Skin epidermis (tissue), 12 donors: ENCODE data around the gene EFHD2.
"Not testable (repeated sequence)": the region's sequence is repeated elsewhere in the genome, so short reads cannot be mapped to it uniquely, and the experiment has no call there.

ENCODE experiments used
- H3K27ac ChIP-seq, 21 experiments: fragments of 200-600 bp; sonication (generic) in 11 of 21; one replicate each; pipeline ENCODE4 v1.5.0; 2020; ENCODE audit warnings: mild to moderate bottlenecking in 3 of 21, inconsistent platforms in 2 of 21, moderate library complexity in 2 of 21
- H3K4me3 ChIP-seq, 7 experiments: fragments of 200-600 bp; sonication (generic) in 2 of 7; one replicate each; pipeline ENCODE4 v1.5.0; 2020; ENCODE audit warnings: inconsistent platforms in 2 of 7, mild to moderate bottlenecking in 2 of 7, moderate library complexity in 1 of 7

EFHD2 gene

DNA sequence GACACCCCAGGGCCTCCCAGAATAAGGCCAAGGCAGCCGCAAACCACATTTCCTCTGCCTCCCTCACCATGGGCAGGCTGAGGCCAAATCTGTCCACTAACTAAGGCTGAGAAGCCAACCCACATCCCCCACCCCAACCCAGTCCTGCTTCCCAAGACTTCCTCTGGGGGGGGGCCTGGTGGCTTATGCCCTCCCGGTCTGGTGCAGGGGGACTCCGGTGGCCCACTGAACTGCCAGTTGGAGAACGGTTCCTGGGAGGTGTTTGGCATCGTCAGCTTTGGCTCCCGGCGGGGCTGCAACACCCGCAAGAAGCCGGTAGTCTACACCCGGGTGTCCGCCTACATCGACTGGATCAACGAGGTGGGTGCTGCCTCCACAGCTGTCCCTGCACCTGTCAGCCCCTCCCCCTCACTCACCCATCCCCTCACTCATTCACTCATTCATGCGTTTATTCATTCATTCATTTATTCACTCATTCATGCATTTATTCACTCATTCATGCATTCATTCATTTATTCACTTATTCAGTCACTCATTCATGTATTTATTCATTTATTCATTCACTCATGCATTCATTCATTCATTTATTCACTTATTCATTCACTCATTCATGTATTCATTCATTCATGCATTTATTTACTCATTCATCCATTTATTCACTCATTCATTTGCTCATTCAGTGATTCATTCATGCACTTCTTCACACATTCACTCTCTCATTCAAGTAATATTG, 35.9 kb downstream of the EFHD2 start:
- Histone ChIP-seq H3K27ac (no peak overlapping the region), H3K4me3 (no peak overlapping the region)

DNA sequence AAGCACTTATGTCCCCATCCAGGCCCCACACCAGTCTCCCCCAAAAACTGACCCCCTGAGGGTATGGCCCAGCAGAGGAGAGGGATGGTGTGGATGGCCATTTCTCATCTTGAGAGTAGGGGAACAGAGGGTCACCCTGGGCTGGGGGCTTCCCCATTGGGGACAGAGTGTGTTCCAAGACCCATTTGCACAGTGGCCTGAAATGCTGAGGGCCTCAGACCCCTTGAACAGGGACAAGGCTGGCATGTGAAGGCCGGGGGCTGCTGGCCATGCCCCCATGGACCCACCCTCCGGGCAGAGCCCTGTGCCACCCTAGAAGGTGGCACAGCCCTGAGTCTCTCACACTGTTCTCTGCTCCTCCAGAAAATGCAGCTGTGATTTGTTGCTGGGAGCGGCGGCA, 36.5 kb downstream of the EFHD2 start:
- Histone ChIP-seq H3K4me3 (no peak overlapping the region), H3K27ac (no peak overlapping the region)

DNA sequence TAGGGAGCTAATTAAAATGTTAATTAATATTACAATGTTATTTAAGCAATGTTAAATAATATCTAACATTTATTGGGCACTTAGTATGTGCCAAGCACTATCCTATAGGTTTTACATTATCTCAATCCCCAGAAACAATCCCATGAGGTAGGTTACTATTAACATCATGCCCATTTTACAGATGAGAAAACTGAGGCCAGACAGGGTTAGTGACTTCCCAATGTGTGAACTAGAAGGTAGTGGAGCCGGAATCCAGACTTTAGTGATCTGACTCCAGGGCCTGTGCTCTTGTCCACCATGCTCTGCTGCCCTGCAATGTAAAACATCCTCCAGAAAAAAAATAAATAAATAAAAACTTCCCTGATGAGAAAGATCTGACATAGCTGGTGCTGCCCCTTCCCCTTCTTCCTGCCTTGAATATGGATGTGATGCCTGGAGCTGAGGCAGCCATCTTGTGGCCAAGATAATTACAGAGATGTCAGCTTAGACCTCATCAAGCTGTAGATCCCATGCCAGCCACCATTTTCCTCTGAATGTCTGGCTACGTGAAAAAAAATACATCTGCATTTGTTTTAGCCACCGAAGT, 39.3 kb downstream of the EFHD2 start:
- H3K4me3 ChIP-seq = no peak overlapping the region
- H3K27ac ChIP-seq = no peak overlapping the region

DNA sequence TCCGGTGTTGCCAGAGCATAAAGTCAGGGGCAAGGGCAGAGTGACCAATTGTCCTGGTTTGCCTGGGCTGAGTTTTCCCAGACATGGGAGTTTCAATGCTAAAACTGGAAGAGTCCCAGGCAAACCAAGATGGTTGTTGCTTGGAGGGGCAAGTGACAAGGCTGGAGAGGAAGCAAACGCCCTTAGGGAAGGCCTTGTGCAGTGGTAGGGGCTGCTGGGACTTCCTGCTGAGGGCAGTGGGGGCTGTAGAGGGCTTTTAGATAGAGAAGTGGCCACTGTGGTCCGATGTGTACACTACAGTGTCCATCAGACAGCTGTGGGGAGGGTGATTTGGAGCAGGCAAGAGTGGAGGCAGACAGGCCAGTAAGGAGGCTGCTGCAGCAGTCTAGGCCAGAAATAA, 39.9 kb downstream of the EFHD2 start:
- Histone ChIP-seq H3K27ac (no peak overlapping the region), H3K4me3 (no peak overlapping the region)

DNA sequence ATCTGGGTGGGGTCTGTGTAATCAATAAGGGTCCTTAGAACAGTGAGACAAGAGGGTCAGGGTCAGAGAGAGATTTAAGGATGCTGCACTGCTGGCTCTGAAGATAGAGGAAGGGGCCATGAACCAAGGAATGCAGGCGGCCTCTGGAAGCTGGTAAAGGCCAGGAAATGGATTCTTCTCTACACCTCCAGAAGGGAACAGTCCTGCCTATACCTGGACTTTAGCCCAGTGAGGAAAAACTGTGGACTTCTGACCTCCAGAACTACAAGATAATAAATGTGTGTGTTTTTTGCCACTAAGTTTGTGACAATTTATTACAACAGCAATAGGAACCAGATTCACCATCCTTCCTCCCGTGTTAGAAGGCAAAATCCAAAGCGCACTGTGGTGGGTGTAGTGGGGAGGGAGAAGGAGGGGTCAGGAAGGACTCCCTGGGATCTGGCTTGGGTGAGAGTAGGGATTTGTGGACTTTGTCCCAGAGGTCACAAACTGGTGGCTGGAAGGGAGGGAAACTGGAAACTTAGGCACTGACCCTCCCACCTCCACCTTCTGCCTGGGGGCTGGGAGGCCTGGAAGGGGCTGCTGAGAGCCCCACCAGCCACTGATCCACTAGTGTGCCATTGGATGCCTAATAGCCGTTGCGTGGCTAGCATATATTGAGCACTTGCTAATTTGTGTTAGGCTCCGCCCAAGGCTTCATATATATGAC, 41.5 kb downstream of the EFHD2 start:
- H3K4me3 ChIP-seq = no peak overlapping the region
- H3K27ac ChIP-seq = no peak overlapping the region

DNA sequence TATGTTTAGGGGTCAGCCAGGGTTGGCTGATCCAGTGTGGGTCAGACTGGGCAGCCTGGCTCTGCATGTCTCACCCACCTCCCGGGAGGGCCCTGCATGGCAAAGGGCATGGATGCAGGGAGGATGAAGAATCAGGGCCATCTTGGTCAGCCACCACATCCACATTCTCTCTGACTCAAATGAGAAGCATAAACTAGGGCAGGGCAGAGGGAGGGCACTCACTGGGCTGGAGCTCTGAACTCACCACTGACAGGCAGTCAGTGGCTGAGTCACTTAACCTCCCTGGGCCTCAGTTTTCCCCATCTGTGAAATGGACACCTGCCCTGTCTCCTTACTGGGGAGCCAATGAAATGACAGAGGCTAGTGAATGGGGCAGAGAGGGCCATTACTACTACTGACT, 42.5 kb downstream of the EFHD2 start:
- Histone ChIP-seq H3K4me3 (no peak overlapping the region), H3K27ac (no peak overlapping the region)

DNA sequence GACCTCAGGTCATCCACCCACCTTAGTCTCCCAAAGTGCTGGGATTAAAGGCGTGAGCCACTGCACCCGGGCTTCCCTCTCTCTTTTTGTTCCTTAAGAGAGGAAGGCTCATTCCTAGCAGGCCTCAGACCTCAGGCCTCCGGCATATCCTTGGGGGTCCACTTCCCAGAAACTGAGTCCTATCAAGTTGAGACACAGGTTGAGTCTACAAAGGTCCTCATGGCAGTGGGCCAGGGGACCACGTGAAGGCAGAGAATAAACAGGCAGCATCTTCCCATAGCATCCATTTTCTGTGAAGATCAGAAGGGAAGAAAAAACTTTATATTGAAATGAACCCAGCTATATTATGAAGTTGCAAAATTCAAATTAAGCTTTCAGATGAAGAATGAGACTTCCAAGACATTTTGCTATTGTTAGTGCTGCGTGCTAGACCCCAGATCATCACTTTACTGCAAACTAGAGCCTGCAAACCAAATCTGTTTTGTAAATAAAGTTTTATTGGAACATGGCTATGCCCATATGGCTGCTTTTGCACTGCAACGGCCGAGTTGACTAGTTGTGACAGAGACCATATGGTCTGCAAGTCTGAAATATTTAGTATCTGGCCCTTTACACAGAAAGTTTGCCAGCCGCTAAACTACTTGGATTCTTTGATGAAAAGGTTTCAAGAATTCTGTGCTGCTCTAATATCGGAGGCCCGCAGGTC, 43.3 kb downstream of the EFHD2 start:
- H3K27ac ChIP-seq = no peak overlapping the region
- no peak overlapping the region for H3K4me3 ChIP-seq

DNA sequence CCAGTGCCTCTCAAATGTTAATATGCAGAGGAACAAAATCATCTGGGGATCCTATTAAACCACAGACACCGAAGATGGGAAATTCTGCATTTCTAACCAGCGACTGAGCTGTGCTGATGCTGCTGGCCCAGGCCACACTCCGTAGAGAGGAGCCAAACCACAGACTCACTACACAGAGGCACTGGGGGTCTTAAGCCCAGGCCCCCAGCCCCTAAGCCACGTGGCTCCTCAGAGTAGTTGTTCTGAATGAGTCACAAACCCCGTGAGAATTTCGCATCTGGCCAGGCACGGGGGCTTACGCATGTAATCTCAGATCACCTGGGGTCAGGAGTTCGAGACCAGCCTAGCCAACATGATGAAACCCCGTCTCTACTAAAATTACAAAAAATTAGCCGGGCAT, 44.0 kb downstream of the EFHD2 start:
- no peak overlapping the region for H3K27ac ChIP-seq
- no peak overlapping the region for H3K4me3 ChIP-seq

DNA sequence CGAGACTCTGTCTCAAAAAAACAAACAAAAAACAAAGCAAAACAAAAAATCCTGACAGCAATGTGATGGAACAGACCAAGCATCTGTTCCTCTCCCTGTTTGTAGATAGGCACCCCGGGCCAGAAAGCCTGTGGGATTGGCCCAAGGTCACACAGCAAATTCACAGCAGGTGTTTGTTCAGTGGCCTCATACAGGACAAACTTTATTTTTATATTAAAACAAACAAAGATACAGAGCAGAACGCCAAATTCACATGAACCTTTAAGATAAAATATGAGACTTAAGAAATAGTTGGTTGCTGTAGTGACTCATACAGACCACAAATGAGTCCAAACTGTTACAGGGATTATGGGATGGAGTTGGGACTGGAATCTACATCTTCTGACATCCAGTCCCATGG, 44.6 kb downstream of the EFHD2 start:
- no peak overlapping the region for H3K4me3 ChIP-seq
- no peak overlapping the region for H3K27ac ChIP-seq

DNA sequence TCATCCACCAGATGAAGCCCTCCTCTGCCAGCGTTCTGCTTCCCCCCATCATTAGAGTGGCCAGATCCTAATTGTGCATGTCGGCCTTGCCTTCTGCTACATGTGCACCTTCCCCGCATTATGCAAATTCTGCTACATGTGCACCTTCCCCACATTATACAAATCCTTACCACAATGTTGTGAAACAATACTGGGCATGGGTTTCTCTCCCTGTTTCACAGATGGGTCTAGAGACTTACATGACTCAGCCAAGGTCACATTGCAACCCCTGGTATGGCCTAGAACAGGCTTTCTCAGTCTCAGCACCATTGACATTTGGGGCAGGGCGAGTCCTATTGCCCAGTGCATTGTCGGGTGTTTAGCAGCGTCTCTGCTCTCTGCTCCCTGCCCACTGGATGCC, 45.8 kb downstream of the EFHD2 start:
- H3K27ac ChIP-seq = no peak overlapping the region

DNA sequence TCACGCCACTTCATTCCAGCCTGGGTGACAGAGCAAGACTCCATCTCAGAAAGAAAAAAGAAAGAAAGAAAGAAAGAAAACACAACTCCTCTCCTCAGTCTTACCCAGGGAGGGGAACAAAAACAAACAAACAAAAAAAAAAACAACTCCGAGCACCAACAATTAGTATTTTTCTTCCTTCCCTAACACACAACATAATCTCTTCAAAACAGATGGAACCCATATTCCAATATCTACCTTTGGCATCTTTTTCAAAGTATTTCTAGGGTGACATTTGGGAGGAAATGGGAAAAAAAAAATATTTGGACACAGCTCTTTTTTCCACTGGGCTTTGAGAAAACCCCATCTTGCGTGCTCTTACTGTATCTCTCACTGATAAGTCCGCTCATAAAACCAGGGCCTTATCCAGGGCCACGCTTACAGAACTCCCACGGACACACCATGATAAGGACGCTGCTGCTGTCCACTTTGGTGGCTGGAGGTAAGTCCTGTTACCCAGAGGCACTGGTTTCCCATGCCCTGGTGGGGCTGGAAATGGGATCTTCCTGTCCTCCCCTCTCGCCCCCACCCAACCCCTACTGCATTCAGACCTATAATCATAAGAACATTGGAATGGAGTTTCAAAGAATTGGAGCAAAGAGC, 46.7 kb downstream of the EFHD2 start, which contains the start of gene CELA2A:
CELA2A (plus strand) TSS at position 420 of the 642 bp plus-strand sequence; CDS start at position 442, 22 bp downstream.
- Histone ChIP-seq H3K4me3 (no peak within 1 kb of the TSS), H3K27ac (no peak within 1 kb of the TSS)

More for the DNA sequence above, 45.8 kb downstream of the EFHD2 start:
- H3K4me3 ChIP-seq = no peak overlapping the region

DNA sequence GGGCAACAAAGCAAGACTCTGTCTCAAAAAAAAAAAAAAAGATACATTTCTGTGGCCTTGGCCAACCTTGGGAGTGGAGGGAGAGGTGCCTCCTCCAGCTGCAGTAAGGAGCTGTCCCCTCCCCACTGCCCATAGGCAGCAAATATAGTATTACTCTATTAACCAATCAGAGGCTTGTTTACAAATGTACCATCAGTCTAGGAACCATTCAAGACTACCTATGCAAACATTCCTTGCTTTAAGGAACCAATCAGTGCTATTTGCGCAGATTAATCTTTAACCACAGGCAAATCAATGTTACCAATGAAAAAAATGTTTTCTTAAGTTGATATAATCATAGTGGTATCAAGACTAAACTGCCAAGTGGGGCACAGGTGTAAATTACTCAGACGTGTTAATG, 47.9 kb downstream of the EFHD2 start:
- no peak overlapping the region for H3K27ac ChIP-seq
- no peak overlapping the region for H3K4me3 ChIP-seq

DNA sequence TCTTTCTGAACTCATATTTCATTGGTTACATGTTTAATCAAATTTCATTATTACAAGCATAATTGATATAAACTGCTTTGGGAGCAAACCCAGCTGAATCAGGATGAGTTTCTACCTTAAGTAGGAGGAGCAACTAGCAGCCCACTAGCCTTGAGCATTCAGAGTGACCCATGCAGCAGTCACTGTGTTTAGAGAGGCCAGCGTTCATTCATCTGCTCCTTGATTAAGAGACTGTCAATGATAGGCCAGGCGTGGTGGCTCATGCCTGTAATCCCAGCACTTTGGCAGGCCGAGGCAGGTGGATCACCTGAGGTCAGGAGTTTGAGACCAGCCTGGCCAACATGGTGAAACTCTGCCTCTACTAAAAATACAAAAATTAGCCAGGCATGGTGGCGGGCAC, 48.7 kb downstream of the EFHD2 start:
- not testable (repeated sequence) for H3K27ac ChIP-seq, H3K4me3 ChIP-seq

DNA sequence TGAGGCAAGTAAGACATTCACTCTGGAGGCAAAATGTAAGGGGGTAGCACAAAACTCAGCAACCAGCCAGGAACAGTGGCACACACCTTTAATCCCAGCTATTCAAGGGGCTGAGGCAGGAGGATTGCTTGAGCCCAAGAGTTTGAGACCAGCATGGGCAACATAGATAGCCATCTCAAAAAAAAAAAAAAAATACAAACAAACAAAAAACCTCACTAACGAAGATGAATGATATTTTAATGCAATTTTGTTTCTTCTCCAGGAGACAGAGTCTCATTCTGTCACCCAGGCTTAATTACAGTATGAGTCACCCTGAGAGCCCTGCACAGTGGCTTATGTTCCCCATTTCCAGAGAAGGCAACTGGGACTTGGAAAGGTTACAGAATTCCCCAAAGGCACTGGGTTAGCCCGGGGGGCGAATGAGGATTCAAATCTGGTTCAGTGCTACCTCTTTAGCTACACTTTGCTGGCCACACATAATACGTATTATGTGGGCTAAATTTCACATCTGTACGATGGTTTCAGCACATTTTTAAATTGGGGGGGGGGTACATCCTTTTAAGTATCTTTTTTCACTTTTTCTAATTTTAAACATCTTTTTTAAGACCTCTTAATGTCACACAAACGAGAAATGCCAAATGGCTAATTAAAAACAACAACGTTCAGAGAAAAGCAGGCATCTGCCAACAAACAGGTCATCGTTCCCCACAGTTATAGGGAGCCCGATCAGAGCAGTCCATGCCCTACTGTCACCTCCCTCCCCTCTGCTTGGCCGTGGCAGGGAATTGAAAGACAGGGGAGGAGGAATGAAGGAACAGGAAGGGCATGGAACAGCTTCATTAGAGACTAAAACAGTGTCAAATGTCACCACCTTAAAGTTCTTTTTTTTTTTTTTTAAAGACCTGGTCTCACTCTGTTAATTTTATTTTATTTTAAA, 50.4 kb downstream of the EFHD2 start:
- no peak overlapping the region for H3K27ac ChIP-seq
- H3K4me3 ChIP-seq = no peak overlapping the region

DNA sequence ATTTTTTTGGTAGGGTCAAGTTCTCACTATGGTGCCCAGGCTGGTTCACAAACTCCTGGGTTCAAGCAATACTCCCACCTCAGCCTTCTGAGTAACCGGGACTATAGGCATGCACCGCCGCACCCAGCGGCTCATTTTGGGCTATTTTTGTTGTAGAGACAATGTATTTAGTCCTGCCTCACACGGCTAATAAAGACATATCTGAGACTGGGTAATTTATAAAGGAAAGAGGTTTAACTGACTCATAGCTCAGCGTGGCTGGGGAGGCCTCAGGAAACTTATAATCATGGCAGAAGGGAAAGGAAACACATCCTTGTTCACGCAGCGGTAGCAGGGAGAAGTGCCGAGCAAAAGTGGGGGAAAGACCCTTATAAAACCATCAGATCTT, 51.0 kb downstream of the EFHD2 start:
- H3K4me3 ChIP-seq = no peak overlapping the region
- no peak overlapping the region for H3K27ac ChIP-seq

DNA sequence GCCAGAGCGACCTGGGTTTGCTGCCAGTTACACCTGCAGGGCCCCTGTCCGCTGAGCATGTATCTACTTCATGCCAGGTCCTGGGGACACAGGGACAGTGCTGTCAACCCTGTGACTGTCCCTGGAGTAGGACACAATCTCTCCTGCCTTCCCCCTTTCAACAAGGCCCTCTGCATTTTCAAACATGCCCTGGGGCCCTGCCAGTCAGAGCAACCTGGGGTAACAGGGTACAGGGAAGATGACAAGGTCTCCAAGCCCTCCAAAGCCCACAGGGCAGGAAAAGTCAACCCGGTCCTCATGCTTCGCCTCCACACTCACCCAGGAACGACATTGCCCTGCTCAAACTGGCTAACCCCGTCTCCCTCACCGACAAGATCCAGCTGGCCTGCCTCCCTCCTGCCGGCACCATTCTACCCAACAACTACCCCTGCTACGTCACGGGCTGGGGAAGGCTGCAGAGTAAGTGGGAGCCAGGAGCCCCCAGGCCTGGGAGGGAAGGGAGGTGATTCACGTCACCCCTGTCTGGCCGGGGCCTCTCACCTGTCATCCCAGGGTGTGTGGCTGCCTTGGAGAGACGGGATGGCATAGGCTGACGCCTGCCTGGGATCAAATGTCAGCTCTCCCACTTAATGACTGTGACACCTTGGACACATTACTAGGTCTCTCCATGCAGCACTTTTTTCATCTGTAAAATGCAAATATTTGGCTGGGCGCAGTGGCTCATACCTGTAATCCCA, 53.5 kb downstream of the EFHD2 start:
- not testable (repeated sequence) for H3K4me3 ChIP-seq, H3K27ac ChIP-seq

DNA sequence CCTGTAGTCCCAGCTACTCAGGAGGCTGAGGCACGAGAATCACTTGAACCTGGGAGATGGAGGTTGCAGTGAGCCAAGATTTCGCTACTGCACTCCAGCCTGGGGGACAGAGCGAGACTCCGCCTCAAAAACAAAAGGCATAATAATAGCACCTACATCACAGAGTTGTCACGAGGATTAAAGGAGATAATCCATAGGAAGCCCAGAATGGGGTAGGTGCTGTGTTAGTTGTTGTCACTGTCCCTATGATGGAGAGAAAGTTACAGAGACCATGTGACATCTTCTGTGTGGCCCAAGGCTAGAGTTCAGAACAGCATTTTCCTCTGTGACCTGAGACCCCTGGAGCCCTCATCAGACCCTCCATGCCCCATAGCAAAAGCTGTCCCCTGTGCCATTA, 54.2 kb downstream of the EFHD2 start:
- H3K27ac ChIP-seq, H3K4me3 ChIP-seq: not testable (repeated sequence)

DNA sequence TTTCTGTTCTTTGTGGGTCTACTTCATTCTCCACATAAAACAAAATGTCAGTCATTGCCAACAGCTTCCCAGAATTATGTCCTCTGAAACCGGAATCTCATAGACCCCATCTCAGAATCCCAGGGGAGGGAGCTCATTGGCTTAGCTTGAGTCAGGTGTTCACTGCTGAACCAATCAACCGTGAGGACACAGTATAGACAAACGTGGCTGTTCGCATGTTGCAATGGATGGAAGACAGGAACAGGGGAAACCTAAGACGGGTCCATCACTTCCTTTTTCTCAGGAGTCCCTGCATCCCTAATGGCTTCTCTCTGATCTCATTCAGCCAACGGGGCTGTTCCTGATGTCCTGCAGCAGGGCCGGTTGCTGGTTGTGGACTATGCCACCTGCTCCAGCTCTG, 56.0 kb downstream of the EFHD2 start:
- H3K27ac ChIP-seq = no peak overlapping the region
- no peak overlapping the region for H3K4me3 ChIP-seq
